Activated T-cell treated with anti-CD3 and anti-CD28 coated beads, Interleukin-2, amount 50 U/mL, for 1 hour (primary cell): Measurements from ENCODE around the gene NOTUM.
"Not testable (repeated sequence)": the region's sequence is repeated elsewhere in the genome, so short reads cannot be mapped to it uniquely, and the experiment has no call there.

Experiments used
- DNase-seq: peaks from one replicate; pipeline ENCODE4 v3.0.0-alpha.2; 2020

The NOTUM gene

DNA sequence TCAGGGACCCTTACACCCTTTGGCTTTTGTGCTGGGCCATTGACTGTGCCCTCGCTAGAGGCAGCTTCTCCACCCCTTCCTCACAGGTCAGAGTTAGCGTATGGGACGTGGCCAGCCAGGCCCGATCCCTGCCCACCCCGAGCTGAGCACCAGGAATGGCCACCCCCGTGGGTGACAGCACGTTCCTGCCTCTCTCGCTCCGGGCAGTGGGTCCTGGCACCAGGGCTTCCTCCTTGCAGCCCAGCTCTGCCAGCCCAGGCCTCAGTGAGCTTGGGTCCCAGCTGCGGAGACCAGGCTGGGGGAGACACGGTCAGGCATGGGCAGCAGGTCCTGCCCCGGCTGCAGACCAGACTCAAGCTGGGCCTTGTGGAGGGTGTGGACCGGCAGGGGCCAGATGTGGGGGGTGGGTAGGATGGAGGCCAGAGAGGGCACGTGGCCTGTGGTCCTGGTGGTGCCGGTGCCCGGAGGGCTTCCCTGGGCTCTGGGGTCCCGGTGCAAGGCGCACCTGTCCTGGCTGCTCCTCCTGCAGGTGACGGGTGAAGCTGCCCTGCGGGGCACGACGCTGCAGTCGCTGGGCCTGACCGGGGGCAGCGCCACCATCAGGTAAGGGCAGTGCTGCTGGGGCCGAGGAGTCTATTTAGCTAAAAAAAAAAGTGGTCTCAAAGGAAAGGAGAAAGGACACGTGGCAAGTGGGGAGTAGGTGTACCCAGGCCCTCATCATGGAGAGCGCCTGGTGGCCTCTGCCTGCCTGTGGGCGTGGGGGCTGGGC is 34.7 kb upstream of the NOTUM start:
- DNase-seq = no peak

GRCh38 chr17:81994593-81995462 is 33.8 kb upstream of the NOTUM start:
- DNase-seq = no peak

GRCh38 chr17:81993729-81994592 is 33.0 kb upstream of the NOTUM start:
- DNase-seq = no peak

GRCh38 chr17:81992306-81993102 is 31.5 kb upstream of the NOTUM start:
- no peak for DNase-seq

GRCh38 chr17:81991684-81992305 is 30.8 kb upstream of the NOTUM start:
- no peak for DNase-seq

DNA sequence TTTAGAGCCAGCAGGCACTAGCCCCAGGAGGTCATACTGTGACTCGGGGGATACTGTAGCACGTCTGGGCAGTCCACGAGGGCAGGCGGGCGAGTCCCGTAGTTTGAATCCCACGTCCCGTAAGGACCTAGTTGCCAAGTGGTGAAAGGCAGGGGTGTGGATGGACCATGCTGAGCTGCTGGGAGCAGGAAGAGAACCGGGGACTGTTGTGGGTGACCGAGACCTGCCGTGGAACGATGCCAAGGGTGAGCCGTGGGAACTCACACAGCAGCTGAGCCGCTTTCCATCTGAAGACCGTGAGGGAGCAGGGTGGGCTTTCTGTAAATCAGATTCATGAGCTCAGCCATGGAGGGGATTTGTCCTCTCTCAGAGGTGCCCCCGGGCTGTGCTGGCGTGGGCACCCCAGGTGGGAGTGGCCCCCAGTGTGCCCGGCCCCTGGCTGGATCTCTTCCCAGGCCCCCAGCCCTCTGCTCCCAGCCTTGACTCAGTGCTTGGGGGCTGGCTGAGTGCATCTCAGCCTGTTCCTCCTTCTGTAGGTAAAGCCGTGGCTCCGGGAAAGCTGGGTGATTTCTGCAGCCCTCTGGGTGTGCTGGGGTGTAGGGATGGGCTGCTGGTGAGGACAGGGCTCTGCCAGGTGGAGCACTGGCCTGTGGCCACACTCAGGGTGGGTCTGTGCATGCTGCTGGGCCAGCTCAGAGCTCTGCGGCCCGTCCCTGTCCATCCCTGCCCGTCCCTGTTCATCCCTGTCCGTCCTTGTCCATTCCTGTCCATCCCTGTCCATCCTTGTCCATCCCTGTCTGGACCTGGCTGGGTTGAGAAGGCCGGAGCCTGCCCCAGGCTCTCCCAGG is 30.1 kb upstream of the NOTUM start:
- DNase-seq = no peak

DNA sequence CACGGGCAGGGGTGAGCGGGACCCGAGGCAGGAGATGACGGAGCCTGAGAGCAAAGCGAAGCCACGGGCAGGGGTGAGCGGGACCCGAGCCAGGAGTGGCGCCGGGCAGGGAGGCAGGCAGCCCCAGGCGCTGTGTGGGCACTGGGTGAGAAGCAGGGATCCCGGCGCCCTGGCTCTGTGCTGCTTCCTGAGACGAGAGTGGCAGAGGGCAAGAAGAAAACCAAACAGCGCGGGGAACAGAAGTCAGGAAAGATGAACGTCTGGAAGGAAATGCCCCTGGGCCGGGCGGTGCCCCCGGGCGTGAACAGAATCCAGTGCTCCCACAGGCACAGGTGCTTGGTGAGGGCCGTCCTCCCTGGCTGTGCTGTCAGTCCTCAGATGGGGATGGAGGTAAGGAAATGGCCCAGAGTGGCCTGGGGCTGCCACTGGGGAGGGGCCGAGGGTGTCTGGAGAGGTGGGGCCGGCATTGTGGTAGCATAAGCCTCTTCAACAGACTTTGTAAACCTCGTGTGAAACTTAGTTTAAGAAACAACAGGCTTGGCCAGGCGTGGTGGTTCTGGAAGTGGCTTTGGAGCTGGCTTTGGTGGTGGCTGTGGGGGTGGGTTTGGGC is 26.3 kb upstream of the NOTUM start:
- no peak for DNase-seq

DNA sequence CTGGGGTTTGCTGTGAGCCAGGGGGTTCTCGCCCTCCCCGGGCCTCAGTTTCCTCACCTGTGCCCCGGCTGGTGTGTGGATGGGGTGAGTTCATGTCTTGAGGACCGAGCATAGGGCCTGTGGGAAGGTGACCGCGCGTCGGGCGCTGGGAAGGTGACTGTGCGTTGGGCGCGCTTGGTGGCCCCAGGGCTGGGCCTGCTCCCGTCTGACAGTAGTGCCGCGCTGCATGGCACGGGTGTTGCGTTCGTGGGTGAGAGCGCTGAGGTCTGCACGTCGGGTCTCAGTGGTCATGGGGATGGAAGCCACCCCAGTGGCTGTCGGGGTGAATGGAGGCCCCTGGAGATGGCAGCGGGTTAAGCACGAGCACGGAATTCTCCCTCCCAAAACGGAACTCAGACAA is 25.6 kb upstream of the NOTUM start:
- DNase-seq = no peak

GRCh38 chr17:81984773-81985410 is 23.9 kb upstream of the NOTUM start:
- no peak for DNase-seq

DNA sequence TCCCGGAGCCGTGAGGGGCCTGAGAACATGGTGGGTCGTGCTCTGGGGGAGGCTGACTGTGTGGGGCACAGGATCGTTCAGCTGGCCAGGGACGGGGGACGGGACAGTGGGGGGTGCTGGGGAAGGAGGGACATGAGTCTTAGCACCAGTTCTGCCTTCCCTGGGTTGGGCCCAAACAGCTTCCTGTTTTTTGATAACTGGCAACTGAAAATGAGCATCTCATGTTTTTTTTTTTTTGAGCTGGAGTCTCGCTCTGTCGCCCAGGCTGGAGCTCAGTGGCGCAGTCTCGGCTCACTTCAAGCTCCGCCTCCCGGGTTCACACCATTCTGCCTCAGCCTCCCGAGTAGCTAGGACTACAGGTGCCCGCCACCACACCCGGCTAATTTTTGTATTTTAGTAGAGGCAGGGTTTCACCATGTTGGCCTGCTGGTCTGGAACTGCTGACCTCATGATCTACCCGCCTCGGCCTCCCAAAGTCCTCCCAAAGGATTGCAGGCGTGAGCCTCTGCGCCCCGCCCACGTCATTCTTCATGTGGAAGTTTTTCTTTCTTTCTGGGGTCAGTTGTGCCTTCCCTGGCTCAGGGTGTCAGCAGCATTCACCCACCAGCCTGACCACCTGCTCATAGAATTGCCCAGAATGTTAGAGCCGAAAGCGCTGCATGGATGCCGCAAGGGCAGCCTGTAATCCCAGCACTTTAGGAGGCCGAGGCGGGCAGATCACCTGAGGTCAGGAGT is 22.8 kb upstream of the NOTUM start:
- DNase-seq = no peak

DNA sequence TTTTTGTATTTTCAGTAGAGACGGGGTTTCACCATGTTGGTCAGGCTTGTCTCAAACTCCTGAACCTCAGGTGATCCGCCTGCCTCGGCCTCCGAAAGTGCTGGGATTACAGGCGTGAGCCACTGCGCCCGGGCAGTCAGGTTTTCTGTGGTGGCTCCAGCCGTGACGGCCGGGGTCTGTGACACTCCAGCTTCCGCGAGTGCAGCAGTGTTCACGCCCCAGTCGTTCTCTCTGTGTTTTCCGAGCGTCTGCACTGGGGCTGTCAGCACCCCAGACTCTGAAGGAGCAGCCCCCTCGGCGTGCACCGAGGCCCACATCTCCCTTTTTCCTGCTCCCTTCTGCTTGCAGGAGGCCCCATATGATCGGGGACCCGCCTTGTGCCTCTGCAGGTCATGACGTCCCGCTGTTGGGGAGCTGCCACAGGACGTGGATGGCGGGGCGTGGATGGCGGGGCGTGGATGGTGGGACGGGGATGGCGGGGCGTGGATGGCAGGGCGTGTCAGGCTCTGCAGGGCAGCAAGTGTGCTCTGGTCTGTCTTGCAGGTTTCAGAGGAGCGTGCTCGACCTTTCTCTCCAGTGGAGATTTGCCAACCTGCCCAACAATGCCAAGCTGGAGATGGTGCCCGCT is 22.1 kb upstream of the NOTUM start:
- no peak for DNase-seq

DNA sequence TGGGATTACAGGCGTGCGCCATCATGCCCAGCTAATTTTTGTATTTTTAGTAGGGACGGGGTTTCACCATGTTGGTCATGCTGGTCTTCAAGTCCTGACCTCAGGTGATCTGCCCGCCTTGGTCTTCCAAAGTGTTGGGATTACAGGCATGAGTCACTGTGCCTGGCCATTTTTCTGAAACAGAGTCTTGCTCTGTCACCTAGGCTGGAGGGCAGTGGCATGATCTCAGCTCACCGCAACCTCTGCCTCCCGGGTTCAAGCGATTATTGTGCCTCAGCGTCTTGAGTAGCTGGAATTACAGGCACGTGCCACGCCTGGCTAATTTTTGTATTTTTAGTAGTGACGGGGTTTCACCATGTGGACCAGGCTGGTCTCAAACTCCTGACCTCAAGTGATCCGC is 20.5 kb upstream of the NOTUM start:
- not testable (repeated sequence) for DNase-seq

- no peak for DNase-seq
Observed at GRCh38 chr17:81980707-81981343, 19.8 kb upstream of the NOTUM start.

DNA sequence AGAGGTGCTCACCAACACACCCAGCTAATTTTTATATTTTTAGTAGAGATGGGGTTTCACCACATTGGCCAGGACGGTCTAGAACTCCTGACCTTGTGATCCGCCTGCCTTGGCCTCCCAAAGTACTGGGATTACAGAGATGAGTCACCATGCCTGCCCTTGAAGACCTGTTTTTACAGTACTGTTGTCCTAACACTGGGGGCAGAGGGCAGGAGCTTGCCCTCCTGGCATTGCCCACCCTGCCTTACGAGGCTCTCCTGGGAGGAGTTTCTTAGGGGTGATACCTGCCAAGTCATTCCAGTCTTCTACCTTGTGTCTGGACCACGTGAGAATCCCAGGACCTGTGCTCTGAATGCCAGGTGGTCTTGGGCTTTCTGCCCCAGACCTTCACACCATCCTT is 19.1 kb upstream of the NOTUM start:
- DNase-seq = no peak

DNA sequence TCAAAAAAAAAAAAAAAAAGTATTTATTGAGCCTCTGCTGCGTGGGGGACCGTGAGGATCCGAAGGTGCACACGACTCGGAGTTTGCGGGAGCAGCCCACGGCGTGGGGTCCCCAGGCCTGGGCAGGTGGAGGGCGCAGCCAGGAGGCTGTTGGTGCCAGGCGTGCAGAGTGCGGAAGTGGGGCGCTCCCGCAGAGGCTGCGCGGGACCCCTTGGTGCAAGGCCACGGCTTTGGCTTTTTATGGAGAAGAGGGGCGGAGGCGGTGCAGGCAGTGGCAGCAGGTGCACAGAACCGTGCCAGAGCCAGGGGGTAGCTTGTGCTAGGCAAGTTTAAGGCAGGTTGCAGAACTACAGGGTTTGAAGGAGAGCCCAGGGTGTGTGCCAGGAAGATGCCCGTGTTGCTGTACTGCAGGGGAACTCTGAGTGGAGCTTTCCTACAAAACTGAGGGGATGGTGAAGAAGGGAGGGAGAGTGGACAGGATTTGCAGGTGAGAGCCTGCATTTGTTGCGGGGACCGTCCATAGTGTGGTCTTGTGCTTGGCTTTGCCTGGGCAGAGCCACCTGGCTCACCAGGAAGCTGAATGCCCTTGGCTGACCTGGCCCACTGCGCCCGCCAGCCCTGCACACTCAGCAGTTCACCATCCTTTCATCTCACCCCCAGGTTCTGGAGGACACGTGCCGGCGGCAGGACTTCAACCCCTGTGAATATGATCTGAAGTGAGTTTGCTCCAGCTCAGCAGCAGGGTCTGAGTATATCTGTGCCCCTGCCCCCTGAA is 17.7 kb upstream of the NOTUM start:
- no peak for DNase-seq

DNA sequence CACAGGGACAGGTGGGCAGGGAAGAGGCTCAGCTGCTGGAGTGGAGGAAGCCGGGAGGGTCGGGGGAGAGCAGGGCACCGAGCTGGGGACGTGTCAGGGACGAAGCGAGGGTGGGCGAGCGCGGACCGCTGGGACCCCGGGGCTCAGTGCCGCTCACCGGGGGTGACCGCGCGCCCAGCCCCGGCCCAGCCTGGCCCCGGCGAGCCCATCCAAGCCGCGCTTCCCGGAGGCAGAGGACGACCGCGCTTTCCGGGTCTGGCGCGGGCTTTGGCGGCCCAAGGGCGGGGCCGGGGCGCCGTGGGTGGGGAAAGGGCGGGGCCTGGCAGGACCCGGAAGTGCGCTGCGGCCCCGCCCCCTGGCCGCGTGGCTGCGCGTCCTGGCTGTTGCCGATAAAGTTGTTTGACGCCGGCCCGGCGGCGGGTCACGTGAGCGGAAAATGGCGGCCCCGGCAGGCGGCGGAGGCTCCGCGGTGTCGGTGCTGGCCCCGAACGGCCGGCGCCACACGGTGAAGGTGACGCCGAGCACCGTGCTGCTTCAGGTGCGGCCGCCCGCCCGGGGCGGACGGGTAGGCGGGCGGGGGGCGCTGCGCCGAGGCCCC is 16.3 kb upstream of the NOTUM start, which contains the start of gene ASPSCR1:
TSS of gene ASPSCR1 (plus strand) at position 419 of the 598 bp plus-strand sequence. CDS start at position 437, 18 bp downstream.
- peak; percentile 92 for DNase-seq
